ENCODE results near the gene HDAC5.

DNA sequence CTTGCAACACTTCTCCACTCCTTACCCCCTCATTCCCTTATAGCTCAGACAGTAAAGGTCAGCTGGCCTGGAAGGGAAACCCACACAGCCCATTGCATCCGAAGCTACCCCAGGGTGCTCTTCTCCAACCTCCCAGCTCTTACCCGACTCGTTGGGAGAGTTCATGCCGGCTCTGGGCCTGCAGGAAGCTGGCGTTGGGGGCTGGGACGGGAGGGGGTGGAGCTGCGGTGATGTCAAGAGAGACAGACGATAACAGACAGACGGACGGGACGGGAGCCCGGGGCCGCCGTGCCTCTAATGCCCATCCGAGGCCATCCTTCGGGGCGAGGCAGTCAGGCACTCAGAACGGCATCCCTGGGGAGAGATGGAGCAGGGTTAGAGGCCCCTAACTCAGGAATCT, 6.1 kb downstream of the HDAC5 start:
- TF ChIP-seq, protein P1, sequence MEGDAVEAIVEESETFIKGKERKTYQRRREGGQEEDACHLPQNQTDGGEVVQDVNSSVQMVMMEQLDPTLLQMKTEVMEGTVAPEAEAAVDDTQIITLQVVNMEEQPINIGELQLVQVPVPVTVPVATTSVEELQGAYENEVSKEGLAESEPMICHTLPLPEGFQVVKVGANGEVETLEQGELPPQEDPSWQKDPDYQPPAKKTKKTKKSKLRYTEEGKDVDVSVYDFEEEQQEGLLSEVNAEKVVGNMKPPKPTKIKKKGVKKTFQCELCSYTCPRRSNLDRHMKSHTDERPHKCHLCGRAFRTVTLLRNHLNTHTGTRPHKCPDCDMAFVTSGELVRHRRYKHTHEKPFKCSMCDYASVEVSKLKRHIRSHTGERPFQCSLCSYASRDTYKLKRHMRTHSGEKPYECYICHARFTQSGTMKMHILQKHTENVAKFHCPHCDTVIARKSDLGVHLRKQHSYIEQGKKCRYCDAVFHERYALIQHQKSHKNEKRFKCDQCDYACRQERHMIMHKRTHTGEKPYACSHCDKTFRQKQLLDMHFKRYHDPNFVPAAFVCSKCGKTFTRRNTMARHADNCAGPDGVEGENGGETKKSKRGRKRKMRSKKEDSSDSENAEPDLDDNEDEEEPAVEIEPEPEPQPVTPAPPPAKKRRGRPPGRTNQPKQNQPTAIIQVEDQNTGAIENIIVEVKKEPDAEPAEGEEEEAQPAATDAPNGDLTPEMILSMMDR (conservative IDR thresholded peaks at IDR 0.05 in 1 of 2, IDR thresholded peaks at IDR 0.05 in 1 of 2; ENCODE audit: low read depth in 1 of 2, low read length in 2 of 2) = no peak
- TF ChIP-seq EZH2 (IDR thresholded peaks at IDR 0.05; ENCODE audit: low read length, missing control alignments) = no peak
